ENCODE results near the gene OFD1.

GRCh38 chrX:13691841-13692371 lies 42.6 kb upstream of the OFD1 start:
- no peak for TF ChIP-seq CTCF (IDR thresholded peaks at IDR 0.05)
- TF ChIP-seq POLR2A (IDR thresholded peaks at IDR 0.05): no peak

All from esophagus squamous epithelium (tissue), 4 donors.